Heart left ventricle (tissue), 16 donors: ENCODE data around the gene CILP2. TPM values are rescaled to one million over a fixed set of nuclear protein-coding genes. Genes with fewer than 3 reads are reported as not detected.

Experiments used
- ATAC-seq, 4 donors: fragments of 200-7000 bp; cut with Tn5 transposase; one replicate each; pipeline ENCODE4 v1.9.1; 2020 to 2022; ENCODE audit warnings: moderate library complexity in 4 of 4, mild to moderate bottlenecking in 3 of 4, moderate number of reproducible peaks in 1 of 4
- DNase-seq, 5 donors: peaks; one replicate each; pipeline ENCODE4 v3.0.0-alpha.2; 2020
- H3K27ac ChIP-seq, 12 donors: fragments of 200-600 bp; sonication (generic) in 4 of 12; one replicate each; pipeline versions ENCODE4 v1.5.0 to v1.8.0; 2016 to 2022; ENCODE audit warnings: mild to moderate bottlenecking in 2 of 12
- H3K27me3 ChIP-seq, 9 donors: fragments of 200-600 bp; sonication (generic) in 2 of 9; one replicate each; pipeline versions ENCODE4 v1.5.1 to v1.8.0; 2016 to 2022; ENCODE audit warnings: mild to moderate bottlenecking in 3 of 9
- H3K36me3 ChIP-seq, 9 donors: fragments of 200-600 bp; sonication (generic) in 2 of 9; one replicate each; pipeline versions ENCODE4 v1.5.0 to v1.8.0; 2018 to 2022; ENCODE audit warnings: mild to moderate bottlenecking in 2 of 9
- H3K4me1 ChIP-seq, 12 donors: fragments of 200-600 bp; sonication (generic) in 4 of 12; one replicate each; pipeline versions ENCODE4 v1.5.0 to v1.8.0; 2016 to 2022; ENCODE audit warnings: mild to moderate bottlenecking in 3 of 12
- H3K4me3 ChIP-seq, 12 donors: fragments of 200-600 bp; sonication (generic) in 4 of 12; one replicate each; pipeline versions ENCODE4 v1.5.0 to v1.8.0; 2017 to 2022; ENCODE audit warnings: mild to moderate bottlenecking in 9 of 12, moderate library complexity in 4 of 12
- H3K9me3 ChIP-seq, 12 donors: fragments of 200-600 bp; sonication (generic) in 4 of 12; one replicate each; pipeline versions ENCODE4 v1.5.0 to v1.8.0; 2016 to 2022; ENCODE audit warnings: mild to moderate bottlenecking in 1 of 12
- POLR2A ChIP-seq, 2 donors: fragments of 450-650 bp; IDR thresholded peaks; one replicate each; pipeline ENCODE4 v1.6.1; 2017; ENCODE audit warnings: antibody characterized with exemption in 2 of 2, mild to moderate bottlenecking in 2 of 2, moderate library complexity in 2 of 2
- WGBS, 4 donors: extraction: QIAGEN DNeasy Blood & Tissue Kit in 2 of 4; methylation state at CpG; one replicate each; pipeline versions ENCODE4 v1.1.5 to v1.1.7; 2013 to 2018; 5-methylcytosine and 5-hydroxymethylcytosine counted together
- intact Hi-C, 10 donors: fragments of 100-400 bp; cut with DNase I; formaldehyde crosslinking; loops; one replicate each; pipeline versions ENCODE4 v1.11.1 to v1.14.2; 2022
- polyA plus RNA-seq, 2 donors: library from polyadenylated mRNA; stranded (reverse); fragments of 200-250 nt; gene quantifications; one replicate each; pipeline ENCODE4 v1.2.3, GENCODE V29; 2013
- total RNA-seq, 9 donors: library from RNA; depleted of rRNA in 2 of 9; stranded (reverse); fragments of >200 nt in 2 of 9; fragmentation: NEBNext Ultra II Directional in 3 of 9; extraction: Animal tissue kit (Norgen Biotek cat#: 25700) in 3 of 9; gene quantifications; one replicate each; pipeline versions ENCODE4 v1.1.0 to v1.2.4, GENCODE V29; 2016 to 2023
- TF ChIP-seq, protein P1 (sequence below), 12 donors: fragments of 200-600 bp; sonication (generic) in 4 of 12; IDR thresholded peaks; one replicate each; pipeline versions ENCODE4 v1.5.0 to v1.8.0; 2018 to 2022; ENCODE audit warnings: antibody characterized with exemption in 12 of 12, mild to moderate bottlenecking in 5 of 12
- donor health status: ischemic (EF 13 %, LVEDD 7.1; RV severe dilation, severe dysfunction).
- donor health status: healthy with polysubstance abuse.
- donor health status: DM: no; HTN: yes; CAD: no.
- donor health status: DM: no; HTN: no; CAD: no.
- donor health status: ischemic (EF 25% LVEDD 6.9; RV normal size, moderate dysfunction).
- donor health status: ischemic (EF 25% LVEDD 5.7; RV mildly dilated, moderate dysfunction).
- donor health status: healthy.
- donor health status: DM: yes; HTN: yes; CAD: no.
- donor health status: ischemic (EF 35%, LVEDD 5.7; RV mildly dilated, moderate dysfunction).
- donor health status: nonischemic (EF 11% LVEDD 7.7; RV severe dilation, severe dysfunction).
- donor health status: DM: yes; HTN: yes; CAD: no.
- donor health status: PGD.
- donor health status: ischemic (EF 29% LVEDD 5.4; RV normal size, mild dysfunction).
- donor health status: nonischemic (EF 23%, LVEDD 6.1; RV moderate dilation, normal function).

The CILP2 gene
- total and polyA plus RNA-seq, 11 donors, result 0.07 to 0.61 (median 0.22) TPM; not detected in 2

DNA sequence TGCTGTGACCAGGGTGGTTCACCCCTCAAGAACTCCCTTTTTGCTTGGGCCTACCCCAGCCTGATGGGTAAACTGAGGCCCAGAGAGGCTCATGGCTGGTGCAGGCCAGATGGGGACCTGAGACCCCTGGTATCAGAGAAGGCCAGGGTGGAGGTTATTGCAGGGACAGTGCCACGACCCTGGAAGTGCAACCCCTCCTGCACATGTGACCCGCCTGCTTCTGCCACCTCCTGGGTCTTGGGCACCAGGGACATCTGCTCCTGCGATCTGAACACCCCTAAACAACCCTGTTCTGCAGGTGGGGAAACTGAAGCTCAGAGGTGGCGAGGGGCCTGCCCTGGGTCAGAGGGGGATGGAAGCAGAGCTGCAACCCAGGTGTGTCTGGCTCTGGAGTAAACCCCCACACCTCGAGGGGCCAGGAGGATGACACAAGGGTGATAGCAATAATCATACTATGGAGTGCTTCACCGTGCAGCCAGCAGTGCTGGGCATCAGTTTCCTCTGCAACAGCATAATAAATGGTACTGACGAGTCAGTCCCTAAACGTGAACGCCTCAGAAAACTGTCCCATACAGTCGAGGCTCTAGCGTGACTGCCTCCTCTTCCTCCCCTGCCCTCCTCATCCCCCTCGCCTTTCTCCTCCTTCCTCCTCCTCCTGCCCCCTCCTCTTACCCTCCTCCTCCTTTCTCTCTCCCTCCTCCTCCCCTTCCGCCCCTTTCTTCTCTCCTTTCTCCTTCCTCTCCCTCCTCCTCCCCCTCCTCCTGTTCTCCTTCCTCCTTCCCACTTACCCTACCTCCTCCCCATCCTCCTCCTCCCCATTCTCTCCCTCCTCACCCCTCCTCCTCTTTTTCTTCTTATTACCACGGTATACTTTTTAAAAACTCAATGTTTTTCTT is 5.0 kb upstream of the CILP2 start:
- no peak overlapping the region for H3K27ac ChIP-seq
- DNase-seq (no peak), ATAC-seq (no peak)
- H3K36me3 ChIP-seq, result peaks cover 0 to 13% (median 3%) of the 10 kb centered on the region in 9 donors
- H3K9me3 ChIP-seq, result no peaks in the 10 kb centered on the region
- WGBS, 4 donors, result 74 to 78% (median 76%) methylated on average over 14 of the region's 14 CpGs
- TF ChIP-seq, protein P1, sequence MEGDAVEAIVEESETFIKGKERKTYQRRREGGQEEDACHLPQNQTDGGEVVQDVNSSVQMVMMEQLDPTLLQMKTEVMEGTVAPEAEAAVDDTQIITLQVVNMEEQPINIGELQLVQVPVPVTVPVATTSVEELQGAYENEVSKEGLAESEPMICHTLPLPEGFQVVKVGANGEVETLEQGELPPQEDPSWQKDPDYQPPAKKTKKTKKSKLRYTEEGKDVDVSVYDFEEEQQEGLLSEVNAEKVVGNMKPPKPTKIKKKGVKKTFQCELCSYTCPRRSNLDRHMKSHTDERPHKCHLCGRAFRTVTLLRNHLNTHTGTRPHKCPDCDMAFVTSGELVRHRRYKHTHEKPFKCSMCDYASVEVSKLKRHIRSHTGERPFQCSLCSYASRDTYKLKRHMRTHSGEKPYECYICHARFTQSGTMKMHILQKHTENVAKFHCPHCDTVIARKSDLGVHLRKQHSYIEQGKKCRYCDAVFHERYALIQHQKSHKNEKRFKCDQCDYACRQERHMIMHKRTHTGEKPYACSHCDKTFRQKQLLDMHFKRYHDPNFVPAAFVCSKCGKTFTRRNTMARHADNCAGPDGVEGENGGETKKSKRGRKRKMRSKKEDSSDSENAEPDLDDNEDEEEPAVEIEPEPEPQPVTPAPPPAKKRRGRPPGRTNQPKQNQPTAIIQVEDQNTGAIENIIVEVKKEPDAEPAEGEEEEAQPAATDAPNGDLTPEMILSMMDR (IDR thresholded peaks at IDR 0.05), result no peak
- no peak for TF ChIP-seq POLR2A (IDR thresholded peaks at IDR 0.05)
- intact Hi-C loops, result loop anchor here (1.0 to 10.0 kb wide), 11 partner anchors 21 to 742 kb away; partner anchors contain the start of gene GMIP (in 7 of the 10)
- peaks cover 0 to 18% (median 9%) of the 10 kb centered on the region in 12 donors for H3K4me1 ChIP-seq
- H3K4me3 ChIP-seq, result no peak overlapping the region
- peaks cover 0 to 12% (median under 1%) of the 10 kb centered on the region in 9 donors for H3K27me3 ChIP-seq

DNA sequence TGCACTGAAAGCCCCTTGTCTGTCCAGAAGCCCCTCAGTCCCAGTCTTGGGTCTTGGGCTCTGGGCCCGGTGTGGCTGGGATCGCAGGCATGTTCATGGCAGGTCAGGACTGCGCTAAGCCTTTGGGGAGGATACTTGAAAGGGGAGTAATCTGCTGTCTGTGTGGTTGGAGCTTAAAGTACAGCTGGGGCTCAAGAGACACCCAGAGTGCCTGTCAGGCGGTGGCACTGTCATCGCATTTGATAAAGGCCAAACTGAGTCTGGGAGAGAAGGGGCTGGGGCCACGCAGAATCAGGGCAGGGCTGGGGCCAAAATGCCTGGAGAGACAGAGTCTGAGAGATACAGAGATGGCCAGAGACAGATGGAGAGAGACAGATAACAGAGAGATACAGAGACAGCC is 4.2 kb upstream of the CILP2 start:
- H3K4me3 ChIP-seq, result no peak overlapping the region
- WGBS, 4 donors, result 38 to 62% (median 49%) methylated on average over 6 of the region's 6 CpGs
- ATAC-seq (peak in 1 of 4 donors; percentile 9), DNase-seq (no peak)
- H3K36me3 ChIP-seq, result peaks cover 0 to 9% (median 0%) of the 10 kb centered on the region in 9 donors
- TF ChIP-seq, protein P1 (IDR thresholded peaks at IDR 0.05), result no peak
- TF ChIP-seq POLR2A (IDR thresholded peaks at IDR 0.05), result no peak
- no peaks in the 10 kb centered on the region for H3K9me3 ChIP-seq
- peaks cover 0 to 20% (median 8%) of the 10 kb centered on the region in 9 donors for H3K27me3 ChIP-seq
- intact Hi-C loops, result loop anchor here (2.0 to 10.0 kb wide), 9 partner anchors 108 to 741 kb away; partner anchors contain the start of gene GMIP (in 8 of the 10)
- H3K4me1 ChIP-seq, result peaks cover 4 to 25% (median 14%) of the 10 kb centered on the region in 12 donors
- no peak overlapping the region for H3K27ac ChIP-seq

DNA sequence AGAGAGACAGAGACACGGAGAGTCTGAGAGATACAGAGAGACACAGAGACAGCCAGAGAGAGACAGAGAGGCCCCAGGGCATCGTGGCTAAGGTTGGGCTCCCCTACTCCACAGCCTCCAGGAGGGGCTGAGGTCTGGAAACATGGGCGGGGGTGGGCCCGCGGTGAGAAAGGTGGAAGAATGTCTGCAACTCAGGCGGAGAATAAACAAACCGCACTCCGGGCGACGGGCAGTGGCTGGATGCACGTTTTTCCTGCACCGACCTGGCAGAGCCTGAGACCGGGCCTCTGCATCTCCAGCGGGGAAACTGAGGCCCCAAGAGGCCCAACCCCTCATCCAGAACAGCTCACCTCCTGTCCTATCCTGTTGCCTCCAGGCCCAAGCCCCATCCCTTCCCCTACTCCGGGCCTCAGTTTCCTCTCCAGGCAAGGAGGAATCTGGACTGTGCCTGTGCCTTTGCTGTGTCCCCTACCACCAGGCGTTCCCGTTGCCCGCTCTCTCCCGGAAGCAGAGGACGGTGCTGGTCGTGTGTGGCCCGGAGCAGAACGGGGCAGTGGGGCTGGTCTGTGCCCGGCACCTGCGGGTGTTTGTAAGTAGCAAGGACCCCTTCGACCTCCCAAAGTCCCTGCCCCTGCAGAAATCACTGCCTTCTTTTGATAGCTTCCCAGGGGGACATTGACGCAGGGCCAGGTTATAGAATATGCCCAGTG is 3.4 kb upstream of the CILP2 start:
- Histone ChIP-seq H3K4me3 (no peak overlapping the region), H3K27ac (no peak overlapping the region), H3K36me3 (peaks cover 0 to 5% (median 0%) of the 10 kb centered on the region in 9 donors), H3K27me3 (peaks cover 0 to 27% (median 13%) of the 10 kb centered on the region in 9 donors), H3K4me1 (peaks cover 4 to 26% (median 14%) of the 10 kb centered on the region in 12 donors), H3K9me3 (no peaks in the 10 kb centered on the region)
- TF ChIP-seq, protein P1 (IDR thresholded peaks at IDR 0.05), result no peak
- TF ChIP-seq POLR2A (IDR thresholded peaks at IDR 0.05), result no peak
- intact Hi-C loops, result loop anchor here in 9 of 10 donors (2.0 to 10.0 kb wide), 8 partner anchors 108 to 740 kb away; partner anchors contain the start of gene GMIP (in 4 of the 9)
- WGBS, 4 donors, result 83 to 91% (median 88%) methylated on average over 21 to 27 of the region's 27 CpGs
- DNase-seq, result no peak
- ATAC-seq, result no peak
